ENCODE data around the gene ALG6. TPM values are rescaled to one million over a fixed set of nuclear protein-coding genes. Genes with fewer than 3 reads are reported as not detected.

Gene ALG6
- total RNA-seq, 2 donors from 2014 or later: 25.9 to 26.9 TPM

- no peaks in the 10 kb centered on the region for H3K27me3 Mint-ChIP-seq (ENCODE audit: insufficient read depth)
- Histone ChIP-seq H3K27ac (ENCODE audit: low read depth, low read length) (no peak overlapping the region), H3K36me3 (ENCODE audit: control insufficient read depth, insufficient read depth, low read length) (peaks cover 9% of the 10 kb centered on the region), H3K9ac (ENCODE audit: extremely low read depth, low read length, poor library complexity, severe bottlenecking) (no peak overlapping the region), H3K4me3 (ENCODE audit: low read length) (no peak overlapping the region), H3K4me1 (ENCODE audit: control insufficient read depth, insufficient read depth, low read length) (no peaks in the 10 kb centered on the region), H3K27me3 (ENCODE audit: control insufficient read depth, insufficient read depth, low read length, poor library complexity, severe bottlenecking) (no peaks in the 10 kb centered on the region), H3K9me3 (ENCODE audit: control insufficient read depth, low read length) (no peaks in the 10 kb centered on the region)
- H3K4me1 Mint-ChIP-seq: no peaks in the 10 kb centered on the region
- 89 to 100% methylated on average over 1 of the region's 1 CpG for WGBS, 2 experiments (ENCODE audit: insufficient coverage in 1 of 2, insufficient read length in 1 of 2)
- no peak overlapping the region for H3K27ac Mint-ChIP-seq
- H3K4me3 Mint-ChIP-seq: no peak overlapping the region
- no peak for DNase-seq
- no peak for TF ChIP-seq CTCF (conservative IDR thresholded peaks at IDR 0.05)
- H3K9me3 Mint-ChIP-seq: peaks cover 2% of the 10 kb centered on the region
- peaks cover 12% of the 10 kb centered on the region for H3K36me3 Mint-ChIP-seq (ENCODE audit: low read depth)
Observed at GRCh38 chr1:63381741-63382140, 14.3 kb downstream of the ALG6 start.

- Histone ChIP-seq H3K4me3 (ENCODE audit: low read length) (no peak overlapping the region), H3K4me1 (ENCODE audit: control insufficient read depth, insufficient read depth, low read length) (no peaks in the 10 kb centered on the region), H3K27me3 (ENCODE audit: control insufficient read depth, insufficient read depth, low read length, poor library complexity, severe bottlenecking) (no peaks in the 10 kb centered on the region), H3K27ac (ENCODE audit: low read depth, low read length) (no peak overlapping the region), H3K9ac (ENCODE audit: extremely low read depth, low read length, poor library complexity, severe bottlenecking) (no peak overlapping the region), H3K36me3 (ENCODE audit: control insufficient read depth, insufficient read depth, low read length) (peaks cover 4% of the 10 kb centered on the region), H3K9me3 (ENCODE audit: control insufficient read depth, low read length) (no peaks in the 10 kb centered on the region)
- H3K36me3 Mint-ChIP-seq (ENCODE audit: low read depth): peaks cover 25% of the 10 kb centered on the region
- no peak overlapping the region for H3K4me3 Mint-ChIP-seq
- peaks cover 3% of the 10 kb centered on the region for H3K9me3 Mint-ChIP-seq
- no peak for DNase-seq
- no peak for TF ChIP-seq CTCF (conservative IDR thresholded peaks at IDR 0.05)
- WGBS, 2 experiments (ENCODE audit: insufficient coverage in 1 of 2, insufficient read length in 1 of 2): 74% methylated on average over 4 of the region's 4 CpGs; no CpG with 5 or more reads in 1 of the 2 experiments
- no peak overlapping the region for H3K27ac Mint-ChIP-seq
- no peaks in the 10 kb centered on the region for H3K27me3 Mint-ChIP-seq (ENCODE audit: insufficient read depth)
- H3K4me1 Mint-ChIP-seq: no peaks in the 10 kb centered on the region
Observed at GRCh38 chr1:63401945-63402344, 34.5 kb downstream of the ALG6 start.

- Histone ChIP-seq H3K36me3 (ENCODE audit: control insufficient read depth, insufficient read depth, low read length) (peaks cover 4% of the 10 kb centered on the region), H3K4me3 (ENCODE audit: low read length) (no peak overlapping the region), H3K9ac (ENCODE audit: extremely low read depth, low read length, poor library complexity, severe bottlenecking) (no peak overlapping the region), H3K27me3 (ENCODE audit: control insufficient read depth, insufficient read depth, low read length, poor library complexity, severe bottlenecking) (no peaks in the 10 kb centered on the region), H3K4me1 (ENCODE audit: control insufficient read depth, insufficient read depth, low read length) (no peaks in the 10 kb centered on the region), H3K27ac (ENCODE audit: low read depth, low read length) (no peak overlapping the region), H3K9me3 (ENCODE audit: control insufficient read depth, low read length) (no peaks in the 10 kb centered on the region)
- Mint-ChIP-seq H3K4me1 (no peaks in the 10 kb centered on the region), H3K27me3 (ENCODE audit: insufficient read depth) (no peaks in the 10 kb centered on the region), H3K9me3 (no peaks in the 10 kb centered on the region), H3K27ac (no peak overlapping the region), H3K4me3 (no peak overlapping the region), H3K36me3 (ENCODE audit: low read depth) (peaks cover 20% of the 10 kb centered on the region)
- no peak for TF ChIP-seq CTCF (conservative IDR thresholded peaks at IDR 0.05)
- 67 to 100% methylated on average over 1 to 3 of the region's 3 CpGs for WGBS, 2 experiments (ENCODE audit: insufficient coverage in 1 of 2, insufficient read length in 1 of 2)
- no peak for DNase-seq
Observed at GRCh38 chr1:63403386-63403785, 36.0 kb downstream of the ALG6 start.

Measured in endodermal cell (in vitro differentiated cells).